HG02938 (cell line): ENCODE data around the gene ITGB2.

Experiments
- ATAC-seq: cut with Tn5 transposase; IDR thresholded peaks from one replicate; pipeline ENCODE4 v1.9.1; 2021; ENCODE audit warnings: mild to moderate bottlenecking, moderate library complexity; ENCODE audit not compliant: unreplicated experiment

The ITGB2 gene

GRCh38 chr21:44871576-44872269, 49.0 kb downstream of the ITGB2 start:
- ATAC-seq: no peak

- no peak for ATAC-seq
These were observed 49.8 kb downstream of the ITGB2 start for GRCh38 chr21:44870748-44871495.

- no peak for ATAC-seq
These were observed 50.6 kb downstream of the ITGB2 start for GRCh38 chr21:44869781-44870747.

- no peak for ATAC-seq
These were observed 52.0 kb downstream of the ITGB2 start for GRCh38 chr21:44868707-44869106.

DNA sequence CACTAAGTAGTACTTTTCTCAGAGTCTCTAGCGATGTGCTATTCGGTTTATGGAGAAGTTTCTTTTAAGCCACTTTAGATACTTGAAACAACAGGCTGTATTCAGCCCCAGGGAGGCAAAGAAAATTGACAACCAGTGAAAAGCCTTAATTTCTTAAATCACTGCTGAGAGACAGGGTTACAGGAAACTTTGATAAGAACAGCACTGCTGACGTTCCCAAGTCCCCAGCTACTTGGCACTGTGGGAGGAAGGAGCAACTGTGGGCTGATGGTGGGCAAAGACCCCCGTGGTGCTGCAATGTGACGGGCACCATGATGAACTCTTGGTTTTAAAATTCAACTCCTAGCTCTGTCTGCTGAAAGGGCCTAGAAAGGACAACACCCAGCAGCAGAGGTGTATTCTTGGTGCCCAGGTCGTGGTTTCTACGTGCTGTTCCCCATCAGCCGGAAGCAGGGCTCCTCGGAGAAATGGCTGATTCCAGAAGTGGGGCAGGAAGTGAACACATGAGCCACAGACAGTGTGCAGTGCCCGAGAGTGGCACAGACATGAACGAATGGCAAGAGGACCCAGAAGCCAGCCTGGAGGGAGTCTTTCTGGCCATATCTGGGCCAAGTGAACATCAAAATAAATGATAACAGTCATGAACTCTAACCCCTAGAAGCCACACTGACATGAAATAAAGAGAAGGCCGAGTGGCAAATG, 52.5 kb downstream of the ITGB2 start:
- ATAC-seq: no peak

- no peak for ATAC-seq
These were observed 53.2 kb downstream of the ITGB2 start for GRCh38 chr21:44867464-44867863.

DNA sequence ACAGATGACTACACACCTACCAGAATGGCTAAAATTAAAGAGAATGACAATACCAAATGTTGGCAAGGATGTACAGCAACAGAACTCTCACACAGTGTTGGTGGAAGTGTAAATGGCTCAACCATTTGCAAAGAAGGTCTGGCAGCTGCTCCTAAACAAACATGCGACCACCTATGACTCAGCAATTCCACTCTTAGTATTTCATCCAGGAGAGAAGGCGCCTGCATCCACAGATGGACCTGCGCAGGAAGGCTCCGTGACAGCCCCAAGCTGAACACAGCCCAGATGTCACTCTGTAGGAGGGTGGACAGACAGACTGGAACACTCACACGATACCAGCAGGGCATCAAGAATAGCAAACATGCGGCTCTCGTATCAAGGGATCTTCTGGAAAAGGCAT, 53.9 kb downstream of the ITGB2 start:
- no peak for ATAC-seq

- no peak for ATAC-seq
These were observed 55.0 kb downstream of the ITGB2 start for GRCh38 chr21:44865561-44866280.

DNA sequence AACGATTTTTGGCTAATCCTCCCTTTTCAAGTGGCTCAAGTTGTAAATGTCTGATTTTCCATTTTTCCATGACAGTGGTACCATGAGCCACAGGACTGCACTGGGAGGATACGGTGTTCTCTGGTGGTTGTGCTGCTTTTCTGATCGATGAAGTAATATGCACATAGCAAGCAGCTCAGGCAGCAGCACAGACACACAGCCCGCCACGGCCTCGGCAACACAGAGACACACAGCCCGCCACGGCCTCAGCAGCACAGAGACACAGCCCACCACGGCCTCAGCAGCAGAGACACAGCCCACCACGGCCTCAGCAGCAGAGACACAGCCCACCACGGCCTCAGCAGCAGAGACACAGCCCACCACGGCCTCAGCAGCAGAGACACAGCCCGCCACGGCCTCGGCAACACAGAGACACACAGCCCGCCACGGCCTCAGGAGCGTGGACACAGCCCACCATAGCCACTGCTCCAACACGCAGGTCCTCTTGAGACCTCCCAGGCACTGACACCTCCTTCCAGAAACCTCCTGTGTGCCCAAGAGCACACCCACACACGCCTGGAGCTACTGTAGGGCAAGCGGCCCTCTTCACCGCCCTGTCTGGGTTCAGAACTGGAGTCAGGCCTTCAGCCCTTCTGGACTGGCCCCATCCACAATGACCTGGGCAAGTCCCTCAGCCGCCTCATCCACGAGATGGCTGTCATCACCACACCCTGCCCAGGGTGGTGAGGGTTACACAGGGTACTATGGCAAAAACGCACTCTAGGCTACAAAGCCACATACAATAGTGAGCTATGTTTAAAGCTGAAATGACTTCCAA, 57.6 kb downstream of the ITGB2 start:
- ATAC-seq: no peak

DNA sequence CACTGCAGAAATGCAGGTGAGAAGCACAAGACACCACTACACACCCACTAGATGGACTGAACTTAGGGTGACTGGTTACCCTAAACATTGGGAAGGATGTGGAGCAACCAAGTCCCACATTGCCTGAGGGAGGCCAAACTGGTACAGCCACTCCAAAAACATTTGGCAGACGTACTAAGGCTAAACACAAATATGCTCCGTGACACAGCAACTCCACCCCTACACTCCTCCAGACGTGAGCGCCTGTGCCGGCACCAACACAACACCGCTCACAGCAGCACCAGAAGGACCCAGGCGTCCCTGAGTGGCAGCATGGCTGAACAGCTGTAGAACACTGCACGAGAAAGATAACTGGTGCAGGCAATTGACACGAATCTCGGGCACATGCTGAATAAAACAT, 61.9 kb downstream of the ITGB2 start:
- ATAC-seq: no peak

GRCh38 chr21:44858291-44858690, 62.4 kb downstream of the ITGB2 start:
- no peak for ATAC-seq

GRCh38 chr21:44857127-44857892, 63.4 kb downstream of the ITGB2 start:
- ATAC-seq: no peak

GRCh38 chr21:44856131-44856530, 64.6 kb downstream of the ITGB2 start:
- no peak for ATAC-seq

DNA sequence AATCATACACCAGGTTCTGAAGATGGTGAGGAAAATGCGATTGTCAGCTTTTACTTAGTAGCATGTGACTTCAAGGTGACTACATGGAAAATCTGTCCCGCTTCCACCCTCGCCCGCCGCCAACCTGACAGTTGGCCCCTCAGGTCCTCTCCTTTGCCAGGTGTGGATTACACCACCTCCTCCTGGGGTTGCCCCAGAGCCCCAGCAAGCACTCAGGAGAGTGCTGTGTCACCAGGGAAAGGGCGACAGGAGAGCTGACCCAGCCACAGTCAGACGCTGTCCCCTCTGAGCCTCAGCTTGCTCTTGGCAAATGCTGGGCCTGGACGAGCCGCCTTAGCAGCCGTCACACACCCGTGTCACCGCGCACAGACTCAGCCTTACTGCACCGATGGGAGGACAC, 65.1 kb downstream of the ITGB2 start:
- no peak for ATAC-seq

- no peak for ATAC-seq
These were observed 65.8 kb downstream of the ITGB2 start for GRCh38 chr21:44854664-44855446.

GRCh38 chr21:44854391-44854663, 66.4 kb downstream of the ITGB2 start:
- ATAC-seq: no peak

GRCh38 chr21:44853601-44854390, 66.9 kb downstream of the ITGB2 start:
- ATAC-seq: no peak
